NCI-H510A (cell line): Measurements from ENCODE around the gene MYNN.

ENCODE experiments used
- DNase-seq: peaks from one replicate; lab custom pipeline; 2025; lab: John Stamatoyannopoulos, UW

MYNN gene

GRCh38 chr3:169827712-169828111 lies 54.5 kb downstream of the MYNN start:
- DNase-seq: no peak

- DNase-seq: no peak
Observed at GRCh38 chr3:169835533-169835932, 62.3 kb downstream of the MYNN start.

GRCh38 chr3:169836078-169836941 lies 63.1 kb downstream of the MYNN start:
- DNase-seq: no peak

- no peak for DNase-seq
Observed at GRCh38 chr3:169836942-169837275, 63.7 kb downstream of the MYNN start.

- DNase-seq: no peak
Observed at GRCh38 chr3:169838511-169839030, 65.4 kb downstream of the MYNN start.
